ENCODE measurements around the gene DNAH5. TPM values are rescaled to one million over a fixed set of nuclear protein-coding genes. Genes with fewer than 3 reads are reported as not detected.
"Not testable (repeated sequence)": the region's sequence is repeated elsewhere in the genome, so short reads cannot be mapped to it uniquely, and the experiment has no call there.

Gene DNAH5, protein sequence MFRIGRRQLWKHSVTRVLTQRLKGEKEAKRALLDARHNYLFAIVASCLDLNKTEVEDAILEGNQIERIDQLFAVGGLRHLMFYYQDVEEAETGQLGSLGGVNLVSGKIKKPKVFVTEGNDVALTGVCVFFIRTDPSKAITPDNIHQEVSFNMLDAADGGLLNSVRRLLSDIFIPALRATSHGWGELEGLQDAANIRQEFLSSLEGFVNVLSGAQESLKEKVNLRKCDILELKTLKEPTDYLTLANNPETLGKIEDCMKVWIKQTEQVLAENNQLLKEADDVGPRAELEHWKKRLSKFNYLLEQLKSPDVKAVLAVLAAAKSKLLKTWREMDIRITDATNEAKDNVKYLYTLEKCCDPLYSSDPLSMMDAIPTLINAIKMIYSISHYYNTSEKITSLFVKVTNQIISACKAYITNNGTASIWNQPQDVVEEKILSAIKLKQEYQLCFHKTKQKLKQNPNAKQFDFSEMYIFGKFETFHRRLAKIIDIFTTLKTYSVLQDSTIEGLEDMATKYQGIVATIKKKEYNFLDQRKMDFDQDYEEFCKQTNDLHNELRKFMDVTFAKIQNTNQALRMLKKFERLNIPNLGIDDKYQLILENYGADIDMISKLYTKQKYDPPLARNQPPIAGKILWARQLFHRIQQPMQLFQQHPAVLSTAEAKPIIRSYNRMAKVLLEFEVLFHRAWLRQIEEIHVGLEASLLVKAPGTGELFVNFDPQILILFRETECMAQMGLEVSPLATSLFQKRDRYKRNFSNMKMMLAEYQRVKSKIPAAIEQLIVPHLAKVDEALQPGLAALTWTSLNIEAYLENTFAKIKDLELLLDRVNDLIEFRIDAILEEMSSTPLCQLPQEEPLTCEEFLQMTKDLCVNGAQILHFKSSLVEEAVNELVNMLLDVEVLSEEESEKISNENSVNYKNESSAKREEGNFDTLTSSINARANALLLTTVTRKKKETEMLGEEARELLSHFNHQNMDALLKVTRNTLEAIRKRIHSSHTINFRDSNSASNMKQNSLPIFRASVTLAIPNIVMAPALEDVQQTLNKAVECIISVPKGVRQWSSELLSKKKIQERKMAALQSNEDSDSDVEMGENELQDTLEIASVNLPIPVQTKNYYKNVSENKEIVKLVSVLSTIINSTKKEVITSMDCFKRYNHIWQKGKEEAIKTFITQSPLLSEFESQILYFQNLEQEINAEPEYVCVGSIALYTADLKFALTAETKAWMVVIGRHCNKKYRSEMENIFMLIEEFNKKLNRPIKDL (N-terminal part only)
- 0.07 and 0.49 TPM in 2 replicates for total RNA-seq

DNA sequence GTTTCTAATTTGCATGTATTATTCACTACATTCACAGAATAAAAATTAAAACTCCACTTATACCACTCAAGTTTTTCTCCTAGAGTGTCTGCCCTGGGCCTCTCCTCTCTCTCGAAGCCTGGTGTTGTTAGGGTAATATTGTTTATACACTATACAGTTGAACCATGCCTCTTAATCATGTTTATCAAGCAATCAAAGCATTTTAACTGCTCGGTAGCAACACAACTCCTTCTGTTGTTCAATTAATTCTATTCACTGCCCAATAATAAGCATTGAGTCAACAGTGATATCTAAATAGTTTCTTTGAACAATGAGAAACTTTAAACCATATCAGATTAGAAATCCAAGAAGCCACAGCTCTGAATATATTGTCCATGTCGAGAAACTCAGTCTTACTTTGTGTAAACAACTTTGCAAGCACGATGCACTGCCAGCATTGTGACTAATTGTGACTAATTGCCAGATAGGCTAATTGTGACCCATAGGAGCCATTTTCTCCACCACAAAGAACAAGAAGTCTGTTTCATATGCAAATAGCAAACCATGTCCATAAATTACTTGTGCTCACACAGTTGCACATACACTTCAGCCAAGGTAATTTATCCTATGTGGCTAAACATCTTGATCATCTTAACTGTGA, at the start of gene DNAH5:
DNAH5 (minus strand) TSS at position 129 of the 640 bp plus-strand sequence. CDS start 250 bp downstream, outside the sequence.
- DNase-seq (ENCODE audit: low read depth, low spot score): no peak

DNA sequence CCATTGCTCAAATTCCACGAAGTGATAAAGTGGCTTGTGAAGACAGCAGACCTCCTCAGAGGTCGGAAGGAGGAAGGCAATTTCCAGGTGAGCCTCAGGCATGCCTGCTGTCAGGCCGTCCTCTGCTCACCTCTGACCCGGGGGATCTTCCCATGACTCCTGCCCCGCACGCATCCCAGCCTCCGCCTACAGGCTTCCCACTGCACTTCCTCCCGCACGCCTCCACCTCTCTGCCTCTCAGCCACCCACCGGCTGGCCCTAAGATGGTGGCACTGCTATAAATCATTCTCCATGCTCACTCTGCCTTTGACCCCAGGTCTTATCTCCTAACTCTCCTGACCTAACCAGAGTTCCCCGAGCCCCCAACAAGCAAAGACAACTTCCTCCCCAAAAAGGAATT, 49.4 kb upstream of the DNAH5 start:
- DNase-seq (ENCODE audit: low read depth, low spot score): no peak

DNA sequence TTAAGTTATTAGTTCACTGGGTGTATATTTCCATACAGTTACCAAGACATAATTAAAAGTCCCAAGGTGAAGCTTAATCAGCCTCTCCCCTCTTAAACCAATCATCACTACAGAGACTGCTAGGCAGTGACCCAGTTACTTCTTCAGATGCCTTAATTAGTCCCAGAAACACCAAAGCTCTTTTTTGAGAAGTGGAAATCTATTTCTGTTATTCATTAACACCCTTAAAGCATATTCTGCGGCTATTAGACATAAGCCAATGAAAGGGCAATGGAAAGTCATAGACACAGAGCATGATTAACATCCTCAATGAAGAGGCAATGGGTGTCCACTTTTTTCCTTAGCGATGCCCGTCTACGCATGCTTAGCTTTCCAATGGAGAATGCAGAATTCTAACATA, 48.3 kb upstream of the DNAH5 start:
- DNase-seq (ENCODE audit: low read depth, low spot score): no peak

GRCh38 chr5:13991365-13991764, 46.9 kb upstream of the DNAH5 start:
- DNase-seq (ENCODE audit: low read depth, low spot score): no peak

DNA sequence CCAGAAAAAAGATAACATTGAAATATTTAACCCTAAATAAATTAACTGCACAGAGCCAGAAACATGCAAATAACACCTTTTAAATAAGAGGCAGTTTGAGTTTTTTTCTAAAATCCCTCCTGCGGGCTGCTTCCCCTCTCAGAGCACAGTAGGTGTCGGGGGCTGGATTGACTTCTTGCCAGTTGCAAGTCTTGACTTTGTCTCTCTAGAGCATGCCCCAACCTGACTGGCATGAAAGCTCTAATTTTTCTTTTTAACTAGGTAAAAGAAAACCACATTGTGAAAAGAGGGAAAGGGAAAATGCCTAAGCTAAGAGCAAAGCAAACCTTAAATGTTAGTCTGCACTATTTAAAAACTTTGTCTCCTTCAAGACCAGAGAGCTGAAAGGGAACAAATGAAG, 46.4 kb upstream of the DNAH5 start:
- no peak for DNase-seq (ENCODE audit: low read depth, low spot score)

GRCh38 chr5:13989832-13990231, 45.3 kb upstream of the DNAH5 start:
- DNase-seq (ENCODE audit: low read depth, low spot score): no peak

DNA sequence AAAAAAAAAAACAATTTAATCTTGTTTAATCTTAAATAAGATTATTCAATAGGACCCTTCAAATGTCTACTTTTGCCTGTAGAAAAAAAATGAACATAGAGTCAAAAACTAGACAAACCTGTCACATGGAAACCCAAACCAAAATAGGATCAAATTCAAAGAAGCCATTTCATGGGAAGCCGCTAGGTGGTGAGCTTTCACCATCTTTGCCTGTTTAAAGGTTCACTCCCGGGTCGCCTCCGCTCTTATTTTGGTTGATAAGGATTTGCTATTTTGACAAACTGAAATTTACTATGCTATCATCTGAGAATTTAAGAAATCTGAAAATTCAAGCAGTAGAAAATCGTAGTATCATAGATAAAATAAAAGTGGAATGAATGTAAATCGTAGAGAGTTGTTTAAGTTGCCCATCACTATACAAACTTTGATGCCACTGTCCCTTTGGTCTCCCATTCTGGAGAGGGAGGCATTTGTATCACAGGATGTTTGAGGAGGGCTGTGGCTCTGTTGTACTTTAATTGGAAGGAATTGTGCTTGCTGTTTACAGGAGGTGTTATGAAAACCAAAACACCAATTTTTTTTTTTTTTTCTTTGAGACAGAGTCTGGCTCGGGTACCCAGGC, 43.5 kb upstream of the DNAH5 start:
- peak; percentile 30 for DNase-seq (ENCODE audit: low read depth, low spot score)

- DNase-seq (ENCODE audit: low read depth, low spot score): peak; percentile 79
Observed at GRCh38 chr5:13985731-13986418, 41.4 kb upstream of the DNAH5 start.

DNA sequence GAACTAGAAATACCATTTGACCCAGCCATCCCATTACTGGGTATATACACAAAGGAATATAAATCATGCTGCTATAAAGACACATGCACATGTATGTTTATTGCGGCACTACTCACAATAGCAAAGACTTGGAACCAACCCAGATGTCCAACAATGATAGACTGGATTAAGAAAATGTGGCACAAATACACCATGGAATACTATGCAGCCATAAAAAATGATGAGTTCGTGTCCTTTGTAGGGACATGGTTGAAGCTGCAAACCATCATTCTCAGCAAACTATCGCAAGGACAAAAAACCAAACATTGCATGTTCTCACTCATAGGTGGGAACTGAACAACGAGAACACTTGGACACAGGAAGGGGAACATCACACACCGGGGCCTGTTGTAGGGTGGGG, 40.4 kb upstream of the DNAH5 start:
- DNase-seq (ENCODE audit: low read depth, low spot score): not testable (repeated sequence)

GRCh38 chr5:13976867-13977830, 32.7 kb upstream of the DNAH5 start:
- no peak for DNase-seq (ENCODE audit: low read depth, low spot score)

GRCh38 chr5:13976223-13976622, 31.7 kb upstream of the DNAH5 start:
- DNase-seq (ENCODE audit: low read depth, low spot score): no peak

DNA sequence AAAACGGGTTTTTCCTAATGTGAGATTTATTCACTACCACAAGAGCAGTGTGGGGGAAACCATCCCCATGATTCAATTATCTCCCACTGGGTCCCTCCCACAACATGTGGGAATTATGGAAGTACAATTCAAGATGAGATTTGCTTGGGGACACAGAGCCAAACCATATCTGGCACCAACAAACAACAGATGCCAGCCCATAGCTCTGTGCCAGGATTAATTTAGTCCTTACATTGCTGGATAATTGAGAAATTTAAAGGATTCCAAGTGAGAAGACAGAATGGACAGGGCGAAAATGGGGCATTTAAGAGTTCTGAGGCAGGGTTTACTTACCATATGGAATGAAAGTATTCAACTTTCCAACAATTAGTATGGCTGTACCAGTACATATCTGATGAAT, 30.8 kb upstream of the DNAH5 start:
- no peak for DNase-seq (ENCODE audit: low read depth, low spot score)

- no peak for DNase-seq (ENCODE audit: low read depth, low spot score)
Observed at GRCh38 chr5:13973724-13974123, 29.2 kb upstream of the DNAH5 start.

DNA sequence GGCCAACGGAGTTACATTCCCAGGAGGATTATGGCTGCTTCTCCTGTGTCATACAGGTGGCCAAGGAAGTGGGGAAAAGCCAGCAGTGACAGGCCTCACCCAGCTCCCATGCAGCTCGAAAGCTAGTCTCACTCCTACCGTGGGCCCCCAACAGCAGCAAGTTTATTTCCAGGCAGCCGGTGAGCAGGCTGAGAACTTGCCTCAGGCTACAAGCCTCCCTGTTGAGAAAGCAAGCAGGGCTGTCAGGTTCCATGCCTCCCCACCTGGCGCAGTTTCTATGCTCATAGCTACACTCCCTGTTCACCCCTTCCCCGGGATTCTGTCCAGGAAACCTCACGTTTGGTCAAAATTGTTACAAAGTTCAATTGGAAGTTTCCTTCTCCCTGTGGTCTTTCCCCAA, 27.5 kb upstream of the DNAH5 start:
- DNase-seq (ENCODE audit: low read depth, low spot score): no peak

- peak; percentile 4 for DNase-seq (ENCODE audit: low read depth, low spot score)
Observed at GRCh38 chr5:13957032-13957645, 12.7 kb upstream of the DNAH5 start.

GRCh38 chr5:13956471-13956870, 12.0 kb upstream of the DNAH5 start:
- no peak for DNase-seq (ENCODE audit: low read depth, low spot score)

DNA sequence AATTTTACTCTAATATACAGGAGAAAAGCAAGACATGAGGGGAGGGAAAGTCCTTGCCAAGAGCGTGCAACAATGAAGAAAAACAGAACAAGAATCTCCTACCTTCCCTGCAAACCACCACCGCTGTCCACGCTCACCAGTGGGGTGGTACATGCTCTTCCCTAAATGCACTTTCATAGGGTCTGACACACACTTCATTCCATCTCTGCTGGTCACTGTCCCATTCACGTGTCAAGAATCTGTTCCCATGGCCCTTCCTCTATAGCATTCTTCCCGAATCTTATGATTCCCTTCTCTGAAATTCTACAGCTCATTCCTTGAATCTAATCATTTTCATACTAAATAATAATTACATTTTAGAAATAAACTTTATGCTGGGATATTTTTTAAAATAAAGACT, 11.4 kb upstream of the DNAH5 start:
- no peak for DNase-seq (ENCODE audit: low read depth, low spot score)

DNA sequence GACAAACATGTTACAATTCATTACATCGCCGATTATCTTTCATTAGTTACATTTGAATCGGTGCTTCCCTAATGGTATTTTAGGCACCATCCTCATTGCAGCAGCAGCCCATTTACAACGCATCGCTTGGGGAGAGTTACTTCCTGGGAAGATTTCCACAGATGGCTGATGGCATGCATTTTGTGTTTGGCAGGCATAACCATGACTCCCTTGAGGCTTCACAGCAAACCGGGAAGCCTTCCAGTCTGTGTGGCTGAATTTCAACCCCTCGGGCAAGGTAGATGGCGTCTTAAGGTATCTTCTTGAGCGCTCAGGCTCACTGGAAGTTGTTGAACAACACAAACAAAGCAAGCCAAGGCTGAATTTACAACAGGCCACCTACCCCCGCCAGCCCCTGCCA, 1.6 kb upstream of the DNAH5 start:
- no peak for DNase-seq (ENCODE audit: low read depth, low spot score)

- no peak for DNase-seq (ENCODE audit: low read depth, low spot score)
Observed at GRCh38 chr5:13945271-13945670, 783 bp upstream of the DNAH5 start.
